ENCODE results near the gene RBM44. TPM values are rescaled to one million over a fixed set of nuclear protein-coding genes. Genes with fewer than 3 reads are reported as not detected.
"Not testable (repeated sequence)": the region's sequence is repeated elsewhere in the genome, so short reads cannot be mapped to it uniquely, and the experiment has no call there.

RBM44 gene
- total RNA-seq, 2 donors from 2014 or later = 1.6 to 7.1 TPM

GRCh38 chr2:237760506-237761502 lies 37.8 kb upstream of the RBM44 start:
- Histone ChIP-seq H3K4me3 (no peak overlapping the region), H3K36me3 (peaks cover 71% of the 10 kb centered on the region), H3K4me1 (ENCODE audit: control insufficient read depth in 1 of 2, low read depth in 2 of 2) (peaks cover 1 to 2% of the 10 kb centered on the region in 2 donors), H3K27me3 (replicated peaks; ENCODE audit: insufficient read depth) (no peaks in the 10 kb centered on the region), H3K9me3 (no peaks in the 10 kb centered on the region), H3K27ac (no peak overlapping the region)
- no peak for TF ChIP-seq CTCF (IDR thresholded peaks at IDR 0.05)
- ATAC-seq (ENCODE audit: insufficient number of reproducible peaks, low FRiP score, low read depth) (no peak), DNase-seq (ENCODE audit: low spot score) (no peak)

- ATAC-seq (ENCODE audit: insufficient number of reproducible peaks, low FRiP score, low read depth); H3K27ac ChIP-seq: not testable (repeated sequence)
- H3K36me3 ChIP-seq = peaks cover 55% of the 10 kb centered on the region
These were observed 36.0 kb upstream of the RBM44 start for GRCh38 chr2:237762291-237763182.

GRCh38 chr2:237763812-237764211 lies 34.8 kb upstream of the RBM44 start:
- peaks cover 5 to 19% of the 10 kb centered on the region in 2 donors for H3K4me1 ChIP-seq (ENCODE audit: control insufficient read depth in 1 of 2, low read depth in 2 of 2)
- H3K27ac ChIP-seq = no peak overlapping the region
- TF ChIP-seq CTCF (IDR thresholded peaks at IDR 0.05) = no peak
- ATAC-seq (ENCODE audit: insufficient number of reproducible peaks, low FRiP score, low read depth) = no peak
- no peaks in the 10 kb centered on the region for H3K9me3 ChIP-seq
- H3K27me3 ChIP-seq (replicated peaks; ENCODE audit: insufficient read depth) = no peaks in the 10 kb centered on the region
- H3K4me3 ChIP-seq = no peak overlapping the region
- H3K36me3 ChIP-seq = peaks cover 43% of the 10 kb centered on the region
- DNase-seq (ENCODE audit: low spot score) = no peak

More at GRCh38 chr2:237762291-237763182, 36.0 kb upstream of the RBM44 start:
- not testable (repeated sequence) for H3K27me3 ChIP-seq (replicated peaks; ENCODE audit: insufficient read depth); DNase-seq (ENCODE audit: low spot score); H3K9me3 ChIP-seq; H3K4me3 ChIP-seq
- peaks cover 5 to 18% of the 10 kb centered on the region in 2 donors for H3K4me1 ChIP-seq (ENCODE audit: control insufficient read depth in 1 of 2, low read depth in 2 of 2)

- ATAC-seq (ENCODE audit: insufficient number of reproducible peaks, low FRiP score, low read depth); H3K27me3 ChIP-seq (replicated peaks; ENCODE audit: insufficient read depth); H3K9me3 ChIP-seq; H3K4me3 ChIP-seq; DNase-seq (ENCODE audit: low spot score): not testable (repeated sequence)
- peaks cover 5 to 19% of the 10 kb centered on the region in 2 donors for H3K4me1 ChIP-seq (ENCODE audit: control insufficient read depth in 1 of 2, low read depth in 2 of 2)
- H3K36me3 ChIP-seq = peaks cover 30% of the 10 kb centered on the region
- peak overlapping the region in 1 of 2 donors; percentile 35 for H3K27ac ChIP-seq
These were observed 33.5 kb upstream of the RBM44 start for GRCh38 chr2:237765122-237765521.

DNA sequence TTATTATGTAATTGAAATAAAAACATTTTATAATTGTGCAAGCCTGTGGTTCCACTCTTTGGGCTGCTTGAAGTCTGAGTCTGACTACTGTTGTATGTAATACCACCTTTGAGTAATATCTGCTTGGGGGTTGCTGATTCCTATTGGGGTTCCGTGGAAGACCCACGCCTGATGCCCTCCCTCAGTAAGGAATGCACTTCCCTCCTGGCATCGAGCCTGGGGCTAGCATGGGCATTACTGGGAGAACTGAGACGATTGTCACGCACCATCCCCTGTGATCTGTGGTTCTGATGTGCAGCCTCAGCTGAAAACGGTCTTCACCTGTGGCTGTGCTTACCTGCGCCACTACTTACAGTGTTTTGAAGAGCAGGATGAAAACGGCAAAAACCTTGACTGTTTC lies 32.7 kb upstream of the RBM44 start:
- DNase-seq (ENCODE audit: low spot score) (no peak), ATAC-seq (ENCODE audit: insufficient number of reproducible peaks, low FRiP score, low read depth) (no peak)
- no peaks in the 10 kb centered on the region for H3K27me3 ChIP-seq (replicated peaks; ENCODE audit: insufficient read depth)
- H3K27ac ChIP-seq = peak overlapping the region; percentile 71 to 78
- no peak for TF ChIP-seq CTCF (IDR thresholded peaks at IDR 0.05)
- no peaks in the 10 kb centered on the region for H3K9me3 ChIP-seq
- H3K36me3 ChIP-seq = peaks cover 23% of the 10 kb centered on the region
- H3K4me3 ChIP-seq = no peak overlapping the region
- peaks cover 5 to 19% of the 10 kb centered on the region in 2 donors for H3K4me1 ChIP-seq (ENCODE audit: control insufficient read depth in 1 of 2, low read depth in 2 of 2)

Data from thoracic aorta (tissue), 2 donors.